Gastroesophageal sphincter (tissue), 4 donors: ENCODE measurements around the gene TEDC2. TPM values are rescaled to one million over a fixed set of nuclear protein-coding genes. Genes with fewer than 3 reads are reported as not detected.

Experiments
- ATAC-seq: fragments of 150-250 bp; one replicate; pipeline ENCODE4 v1.9.1; 2016; ENCODE audit warnings: mild to moderate bottlenecking, moderate library complexity
- H3K27ac ChIP-seq, 4 donors: fragments of 200-600 bp; sonication (generic) in 3 of 4; 1 replicate in 3 of 4; 2 replicates in 1 of 4; pipeline ENCODE4 v1.5.1; 2016 to 2019
- H3K27me3 ChIP-seq: fragments of 200-600 bp; sonication (generic); one replicate; pipeline ENCODE4 v1.5.1; 2019
- H3K36me3 ChIP-seq, 2 donors: fragments of 200-600 bp; sonication (generic); one replicate each; pipeline ENCODE4 v1.5.1; 2019; ENCODE audit warnings: control low read depth in 1 of 2
- H3K4me1 ChIP-seq, 3 donors: fragments of 200-600 bp; sonication (generic); 1 replicate in 2 of 3; 2 replicates in 1 of 3; pipeline ENCODE4 v1.5.1; 2016 to 2019; ENCODE audit warnings: control low read depth in 2 of 3
- H3K4me3 ChIP-seq, 2 donors: fragments of 200-600 bp; sonication (generic); one replicate each; pipeline ENCODE4 v1.5.1; 2019; ENCODE audit warnings: mild to moderate bottlenecking in 1 of 2, moderate library complexity in 1 of 2
- H3K9me3 ChIP-seq, 3 donors: fragments of 200-600 bp; sonication (generic); one replicate each; pipeline ENCODE4 v1.5.1; 2017 to 2019; ENCODE audit warnings: control low read depth in 2 of 3
- EP300 ChIP-seq: sonication (generic); formaldehyde crosslinking; IDR thresholded peaks from one replicate; pipeline ENCODE4 v1.6.1; 2017; ENCODE audit warnings: antibody characterized with exemption, mild to moderate bottlenecking
- POLR2A ChIP-seq, 2 donors: fragments of 450-650 bp; IDR thresholded peaks; one replicate each; pipeline ENCODE4 v1.6.1; 2017; ENCODE audit warnings: antibody characterized with exemption in 2 of 2, mild to moderate bottlenecking in 2 of 2, moderate library complexity in 1 of 2
- POLR2AphosphoS5 ChIP-seq: sonication (generic); formaldehyde crosslinking; IDR thresholded peaks from one replicate; pipeline ENCODE4 v1.6.1; 2017; ENCODE audit warnings: antibody characterized with exemption
- WGBS, 2 donors: methylation state at CpG; one replicate each; pipeline ENCODE4 v1.1.5; 2018; ENCODE audit warnings: low coverage in 1 of 2; 5-methylcytosine and 5-hydroxymethylcytosine counted together
- total RNA-seq, 4 donors: library from RNA; depleted of rRNA; stranded (reverse); fragments of >200 nt; gene quantifications; one replicate each; pipeline ENCODE4 v1.1.0, GENCODE V29; 2016
- TF ChIP-seq, protein P1 (sequence below), 4 experiments: fragments of 200-600 bp in 2 of 4; fragments of 450-650 bp in 2 of 4; sonication (generic) in 1 of 4; IDR thresholded peaks; one replicate each; pipeline ENCODE4 v1.5.1; 2017 to 2019; ENCODE audit warnings: antibody characterized with exemption in 4 of 4, mild to moderate bottlenecking in 2 of 4, moderate library complexity in 2 of 4

TEDC2 gene
- total RNA-seq, 4 donors from 2014 or later: 1.0 to 2.5 TPM; not detected in 2

DNA sequence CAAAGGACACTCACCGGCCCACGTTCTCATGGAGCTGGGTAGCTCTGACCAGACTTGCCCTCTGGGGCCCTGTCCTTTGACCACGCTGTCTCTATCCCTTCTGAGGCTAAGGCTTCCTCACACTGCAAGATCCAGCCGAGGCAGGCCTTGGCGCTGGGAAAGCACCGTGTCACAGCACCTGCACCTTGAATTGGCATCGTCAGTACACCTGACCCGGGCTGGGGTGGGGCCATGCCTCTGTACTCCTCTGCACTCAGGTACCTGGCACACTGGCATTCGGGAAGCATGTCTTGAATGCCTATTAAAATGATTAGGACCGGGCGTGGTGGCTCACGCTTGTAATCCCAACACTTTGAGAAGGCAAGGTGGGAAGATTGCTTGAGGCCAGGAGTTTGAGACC lies 21.0 kb downstream of the TEDC2 start:
- H3K27ac ChIP-seq: no peak overlapping the region
- peaks cover 0 to 42% (median 15%) of the 10 kb centered on the region in 3 donors for H3K4me1 ChIP-seq
- H3K9me3 ChIP-seq: no peaks in the 10 kb centered on the region
- ATAC-seq: no peak
- H3K36me3 ChIP-seq: peaks cover 0 to 4% of the 10 kb centered on the region in 2 donors
- no peak overlapping the region for H3K4me3 ChIP-seq
- no peaks in the 10 kb centered on the region for H3K27me3 ChIP-seq
- WGBS, 2 donors: 82 to 83% methylated on average over 3 to 6 of the region's 12 CpGs
- TF ChIP-seq POLR2AphosphoS5: no peak
- TF ChIP-seq EP300: no peak
- no peak for TF ChIP-seq POLR2A (IDR thresholded peaks at IDR 0.05)
- TF ChIP-seq, protein P1, sequence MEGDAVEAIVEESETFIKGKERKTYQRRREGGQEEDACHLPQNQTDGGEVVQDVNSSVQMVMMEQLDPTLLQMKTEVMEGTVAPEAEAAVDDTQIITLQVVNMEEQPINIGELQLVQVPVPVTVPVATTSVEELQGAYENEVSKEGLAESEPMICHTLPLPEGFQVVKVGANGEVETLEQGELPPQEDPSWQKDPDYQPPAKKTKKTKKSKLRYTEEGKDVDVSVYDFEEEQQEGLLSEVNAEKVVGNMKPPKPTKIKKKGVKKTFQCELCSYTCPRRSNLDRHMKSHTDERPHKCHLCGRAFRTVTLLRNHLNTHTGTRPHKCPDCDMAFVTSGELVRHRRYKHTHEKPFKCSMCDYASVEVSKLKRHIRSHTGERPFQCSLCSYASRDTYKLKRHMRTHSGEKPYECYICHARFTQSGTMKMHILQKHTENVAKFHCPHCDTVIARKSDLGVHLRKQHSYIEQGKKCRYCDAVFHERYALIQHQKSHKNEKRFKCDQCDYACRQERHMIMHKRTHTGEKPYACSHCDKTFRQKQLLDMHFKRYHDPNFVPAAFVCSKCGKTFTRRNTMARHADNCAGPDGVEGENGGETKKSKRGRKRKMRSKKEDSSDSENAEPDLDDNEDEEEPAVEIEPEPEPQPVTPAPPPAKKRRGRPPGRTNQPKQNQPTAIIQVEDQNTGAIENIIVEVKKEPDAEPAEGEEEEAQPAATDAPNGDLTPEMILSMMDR (IDR thresholded peaks at IDR 0.05): no peak

DNA sequence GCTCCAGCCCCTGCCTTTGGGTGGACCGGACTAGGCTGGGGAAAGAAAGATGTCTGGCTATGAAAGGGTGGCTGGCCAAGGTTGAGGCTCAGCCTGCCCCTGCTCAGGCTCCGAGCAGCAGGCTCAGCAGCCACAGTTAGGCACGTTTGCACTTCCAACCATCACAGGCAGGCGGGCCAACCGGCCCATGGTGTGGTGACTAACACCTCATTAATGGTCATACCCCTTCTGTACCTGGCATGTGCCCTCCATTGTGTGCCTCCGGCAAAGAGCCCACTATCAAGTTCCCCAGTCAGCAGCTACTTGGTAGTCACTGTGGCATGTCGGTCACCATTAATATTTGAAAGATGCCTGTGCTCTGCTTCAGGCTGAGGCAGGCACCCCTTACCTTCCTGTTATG lies 21.8 kb downstream of the TEDC2 start:
- 90% methylated on average over 2 of the region's 7 CpGs; no CpG with 5 or more reads in 1 of the 2 donors for WGBS, 2 donors
- Histone ChIP-seq H3K27me3 (no peaks in the 10 kb centered on the region), H3K27ac (peak overlapping the region in 2 of 4 donors; percentile 84 to 85), H3K4me1 (peaks cover 0 to 42% (median 10%) of the 10 kb centered on the region in 3 donors), H3K9me3 (no peaks in the 10 kb centered on the region), H3K4me3 (no peak overlapping the region), H3K36me3 (peaks cover 0 to 8% of the 10 kb centered on the region in 2 donors)
- no peak for ATAC-seq
- TF ChIP-seq EP300 (no peak), POLR2AphosphoS5 (no peak), POLR2A (IDR thresholded peaks at IDR 0.05) (no peak)
- TF ChIP-seq, protein P1 (IDR thresholded peaks at IDR 0.05): no peak

DNA sequence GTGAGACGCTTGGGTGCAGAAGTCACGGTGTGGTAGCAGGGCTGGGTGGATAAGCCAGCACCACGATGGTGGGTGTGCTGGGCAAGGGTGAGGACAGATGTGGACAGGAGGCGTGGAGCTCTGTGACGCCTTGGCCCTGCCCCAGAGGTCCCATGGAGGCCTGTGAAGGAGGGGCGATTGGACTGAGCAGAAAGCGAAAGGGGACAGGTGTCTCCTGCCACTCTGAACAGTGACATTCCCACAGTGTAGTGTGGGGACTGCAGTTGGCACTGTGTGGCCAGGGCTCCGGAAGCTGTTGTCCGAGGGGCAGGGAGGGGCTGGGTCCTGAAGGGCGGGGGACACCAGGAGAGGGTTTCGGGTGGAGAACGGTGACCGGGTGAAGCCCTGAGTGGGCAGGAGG lies 22.3 kb downstream of the TEDC2 start:
- WGBS, 2 donors: 50% methylated on average over 10 of the region's 13 CpGs; no CpG with 5 or more reads in 1 of the 2 donors
- peaks cover 0 to 46% (median 10%) of the 10 kb centered on the region in 3 donors for H3K4me1 ChIP-seq
- H3K4me3 ChIP-seq: no peak overlapping the region
- H3K9me3 ChIP-seq: no peaks in the 10 kb centered on the region
- H3K27ac ChIP-seq: peak overlapping the region; percentile 66 to 85 (median 83)
- no peak for ATAC-seq
- TF ChIP-seq, protein P1 (IDR thresholded peaks at IDR 0.05): no peak
- H3K27me3 ChIP-seq: no peaks in the 10 kb centered on the region
- peaks cover 0 to 8% of the 10 kb centered on the region in 2 donors for H3K36me3 ChIP-seq

DNA sequence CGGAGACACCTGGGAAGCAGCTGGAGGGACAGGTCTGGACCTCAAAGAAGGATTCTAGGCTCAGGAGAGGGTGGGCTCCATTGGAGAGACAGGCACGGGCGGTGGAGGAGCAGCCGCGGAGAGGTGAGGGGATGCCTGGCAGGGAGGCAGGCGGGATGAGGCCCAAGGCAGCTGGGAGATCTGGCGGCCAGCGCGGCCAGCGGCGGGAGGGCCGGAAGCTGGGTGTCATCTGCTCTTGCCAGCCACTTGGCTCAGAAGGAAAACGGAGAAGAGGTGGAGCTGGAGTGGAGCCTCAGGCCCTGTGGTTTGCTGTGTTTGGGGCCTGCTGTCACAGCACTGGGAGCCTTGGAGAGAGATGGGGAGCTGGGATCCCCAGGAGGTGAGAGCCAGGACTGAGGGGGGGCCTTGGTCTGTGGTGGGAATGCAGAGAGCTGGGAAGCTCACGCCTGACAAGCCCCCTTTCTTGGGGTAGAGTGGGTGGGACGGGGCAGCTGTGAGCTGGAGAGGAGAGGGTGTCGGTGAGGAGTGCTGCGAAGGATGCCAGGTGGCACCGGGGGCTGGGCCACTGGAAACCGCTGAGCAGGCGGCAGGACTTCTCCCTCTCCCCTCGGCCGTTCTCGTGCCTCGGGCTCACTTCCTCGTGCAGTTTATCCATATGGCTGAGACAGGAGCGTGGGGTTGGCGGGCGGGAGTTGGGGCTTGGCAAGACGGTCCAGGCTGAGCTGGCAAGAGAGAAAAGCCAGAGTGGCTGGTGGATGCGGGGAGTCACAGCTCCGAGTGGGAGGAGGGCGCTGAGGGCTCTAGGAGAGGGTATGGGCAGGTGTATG lies 23.0 kb downstream of the TEDC2 start:
- TF ChIP-seq EP300: no peak
- TF ChIP-seq, protein P1 (IDR thresholded peaks at IDR 0.05): no peak
- TF ChIP-seq POLR2AphosphoS5: peak; percentile 22
- no peak for TF ChIP-seq POLR2A (IDR thresholded peaks at IDR 0.05)
- ATAC-seq: peak; percentile 88
- Histone ChIP-seq H3K27me3 (no peaks in the 10 kb centered on the region), H3K9me3 (no peaks in the 10 kb centered on the region), H3K4me1 (peaks cover 0 to 47% (median 10%) of the 10 kb centered on the region in 3 donors), H3K4me3 (peak overlapping the region; percentile 1 to 40), H3K27ac (peak overlapping the region; percentile 66 to 85 (median 83)), H3K36me3 (peaks cover 0 to 8% of the 10 kb centered on the region in 2 donors)
- WGBS, 2 donors: 0 to 19% methylated on average over 4 to 12 of the region's 32 CpGs
